HepG2 (cell line): Measurements from ENCODE around the gene RNF208. TPM values are rescaled to one million over a fixed set of nuclear protein-coding genes. Genes with fewer than 3 reads are reported as not detected.

Experiments used
- CBX1 ChIP-seq: IDR thresholded peaks from one replicate; pipeline ENCODE4 v1.6.1; 2016; ENCODE audit warnings: antibody characterized with exemption, low read depth
- HNRNPK ChIP-seq: fragments of 200-400 bp; formaldehyde crosslinking; IDR thresholded peaks from 2 replicates; pipeline ENCODE4 v1.6.1; 2018; ENCODE audit warnings: low read length, low read depth, moderate library complexity, mild to moderate bottlenecking; ENCODE audit not compliant: poor library complexity, severe bottlenecking
- KLF9 ChIP-seq: IDR thresholded peaks from 2 replicates; pipeline ENCODE4 v1.6.1; 2016; ENCODE audit warnings: low read depth
- MBD4 ChIP-seq: IDR thresholded peaks from 2 replicates; pipeline ENCODE4 v1.6.1; 2012; ENCODE audit warnings: low read length, inconsistent platforms, borderline replicate concordance
- NCOA1 ChIP-seq: sonication (generic); formaldehyde crosslinking; IDR thresholded peaks from 2 replicates; pipeline ENCODE4 v1.9.0; 2021; ENCODE audit warnings: missing genetic modification reagents
- SOX6 ChIP-seq, 2 experiments: fragments of 450-650 bp in 1 of 2; sonication (generic) in 1 of 2; formaldehyde crosslinking in 1 of 2; IDR thresholded peaks; 2 replicates each; pipeline versions ENCODE4 v1.4.0 to v1.6.1; 2017 to 2020; ENCODE audit warnings: antibody characterized with exemption in 1 of 2, mild to moderate bottlenecking in 1 of 2, missing genetic modification reagents in 1 of 2
- TRIM24 ChIP-seq: sonication (generic); formaldehyde crosslinking; IDR thresholded peaks from 2 replicates; pipeline ENCODE4 v1.8.0; 2022; ENCODE audit warnings: mild to moderate bottlenecking, missing genetic modification reagents
- YEATS2 ChIP-seq: sonication (generic); formaldehyde crosslinking; IDR thresholded peaks from 2 replicates; pipeline ENCODE4 v1.4.0; 2020; ENCODE audit warnings: missing genetic modification reagents, borderline replicate concordance
- ZMYM3 ChIP-seq: sonication (generic); formaldehyde crosslinking; IDR thresholded peaks from 2 replicates; pipeline ENCODE4 v1.5.1; 2020; ENCODE audit warnings: mild to moderate bottlenecking, missing genetic modification reagents
- ZNF430 ChIP-seq: sonication (generic); formaldehyde crosslinking; IDR thresholded peaks from 2 replicates; pipeline ENCODE4 v1.9.0; 2021; ENCODE audit warnings: mild to moderate bottlenecking, missing genetic modification reagents
- ZNF781 ChIP-seq: sonication (generic); formaldehyde crosslinking; IDR thresholded peaks from 2 replicates; pipeline ENCODE4 v1.5.1; 2020; ENCODE audit warnings: borderline replicate concordance, mild to moderate bottlenecking, missing genetic modification reagents; ENCODE audit errors: not compliant biosample characterization
- polyA plus RNA-seq, 8 experiments: library from polyadenylated mRNA; depleted of rRNA in 3 of 8; stranded (reverse) in 7 of 8; unstranded in 1 of 8; fragments of >200 nt; fragmentation: Illumina TruSeq in 4 of 8; extraction: Trizol in 4 of 8; gene quantifications; 2 replicates each; pipeline versions ENCODE4 v1.2.1 to v1.2.3, GENCODE V29; 2011 to 2016; ENCODE audit warnings: low read depth in 4 of 8, missing spikeins in 1 of 8, mixed read lengths in 1 of 8; ENCODE audit not compliant: insufficient read depth in 1 of 8
- total RNA-seq, 5 experiments: library from RNA; depleted of rRNA; stranded (reverse); fragments of >200 nt; fragmentation: Illumina TruSeq; extraction: Trizol; gene quantifications; 2 replicates each; pipeline ENCODE4 v1.2.3, GENCODE V29; 2016; ENCODE audit warnings: low read depth in 1 of 5
- TF ChIP-seq, protein P1 (sequence below): sonication (generic); formaldehyde crosslinking; IDR thresholded peaks from 2 replicates; pipeline ENCODE4 v1.5.0; 2020; ENCODE audit warnings: mild to moderate bottlenecking, missing genetic modification reagents, borderline replicate concordance
- TF ChIP-seq, protein P2 (sequence below): IDR thresholded peaks from 2 replicates; pipeline ENCODE4 v1.6.1; 2018; ENCODE audit warnings: missing genetic modification reagents
- TF ChIP-seq, protein P3 (sequence below): sonication (generic); formaldehyde crosslinking; IDR thresholded peaks from 2 replicates; pipeline ENCODE4 v1.4.0; 2020; ENCODE audit warnings: missing genetic modification reagents
- TF ChIP-seq, protein P4 (sequence below): sonication (generic); formaldehyde crosslinking; conservative IDR thresholded peaks from 2 replicates; pipeline ENCODE4 v1.8.0; 2022; ENCODE audit warnings: low read depth, missing genetic modification reagents
- TF ChIP-seq, protein P5 (sequence below): sonication (generic); formaldehyde crosslinking; IDR thresholded peaks from 2 replicates; pipeline ENCODE4 v1.8.0; 2022; ENCODE audit warnings: missing genetic modification reagents, low read depth, mild to moderate bottlenecking, borderline replicate concordance
- TF ChIP-seq, protein P6 (sequence below): sonication (generic); formaldehyde crosslinking; IDR thresholded peaks from 2 replicates; pipeline ENCODE4 v1.5.0; 2020; ENCODE audit warnings: mild to moderate bottlenecking, missing genetic modification reagents, moderate library complexity

Gene RNF208
- total and polyA plus RNA-seq, 2 of the 13 experiments (the other 11 are each of a cell fraction or from before 2014, with no cell fraction given) = 1.6 to 2.1 TPM

DNA sequence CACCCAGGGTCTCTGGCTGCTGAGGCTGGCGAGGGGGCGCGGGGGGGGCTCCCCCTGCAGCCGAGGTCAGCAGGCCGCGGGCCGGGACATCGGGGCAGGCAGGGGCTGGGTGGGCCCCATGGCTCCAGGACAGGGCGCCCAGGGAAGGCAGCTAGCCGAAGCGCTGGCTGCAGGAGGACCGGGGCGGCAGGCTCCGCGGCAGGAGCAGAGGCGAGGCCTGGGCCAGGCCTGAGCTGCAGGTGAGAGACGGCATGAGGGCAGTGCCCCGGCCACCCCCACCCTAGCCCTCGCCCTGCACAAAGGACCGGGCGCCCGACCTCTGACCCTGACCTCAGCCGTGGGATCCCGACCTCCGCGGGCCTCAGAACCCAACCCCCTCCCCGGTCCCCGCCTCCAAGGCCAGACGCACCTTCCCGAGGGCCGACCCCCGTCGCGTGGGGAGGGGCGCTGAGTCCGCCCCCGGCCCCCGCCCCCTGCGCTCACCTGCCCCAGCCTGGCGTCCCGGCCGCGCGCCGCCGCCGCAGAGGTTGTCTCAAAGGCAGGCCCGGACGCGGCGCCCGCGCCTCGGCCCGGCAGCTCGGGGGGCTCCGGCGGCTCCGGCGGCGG lies 431 bp downstream of the RNF208 start (continued):
- TF ChIP-seq, protein P1, sequence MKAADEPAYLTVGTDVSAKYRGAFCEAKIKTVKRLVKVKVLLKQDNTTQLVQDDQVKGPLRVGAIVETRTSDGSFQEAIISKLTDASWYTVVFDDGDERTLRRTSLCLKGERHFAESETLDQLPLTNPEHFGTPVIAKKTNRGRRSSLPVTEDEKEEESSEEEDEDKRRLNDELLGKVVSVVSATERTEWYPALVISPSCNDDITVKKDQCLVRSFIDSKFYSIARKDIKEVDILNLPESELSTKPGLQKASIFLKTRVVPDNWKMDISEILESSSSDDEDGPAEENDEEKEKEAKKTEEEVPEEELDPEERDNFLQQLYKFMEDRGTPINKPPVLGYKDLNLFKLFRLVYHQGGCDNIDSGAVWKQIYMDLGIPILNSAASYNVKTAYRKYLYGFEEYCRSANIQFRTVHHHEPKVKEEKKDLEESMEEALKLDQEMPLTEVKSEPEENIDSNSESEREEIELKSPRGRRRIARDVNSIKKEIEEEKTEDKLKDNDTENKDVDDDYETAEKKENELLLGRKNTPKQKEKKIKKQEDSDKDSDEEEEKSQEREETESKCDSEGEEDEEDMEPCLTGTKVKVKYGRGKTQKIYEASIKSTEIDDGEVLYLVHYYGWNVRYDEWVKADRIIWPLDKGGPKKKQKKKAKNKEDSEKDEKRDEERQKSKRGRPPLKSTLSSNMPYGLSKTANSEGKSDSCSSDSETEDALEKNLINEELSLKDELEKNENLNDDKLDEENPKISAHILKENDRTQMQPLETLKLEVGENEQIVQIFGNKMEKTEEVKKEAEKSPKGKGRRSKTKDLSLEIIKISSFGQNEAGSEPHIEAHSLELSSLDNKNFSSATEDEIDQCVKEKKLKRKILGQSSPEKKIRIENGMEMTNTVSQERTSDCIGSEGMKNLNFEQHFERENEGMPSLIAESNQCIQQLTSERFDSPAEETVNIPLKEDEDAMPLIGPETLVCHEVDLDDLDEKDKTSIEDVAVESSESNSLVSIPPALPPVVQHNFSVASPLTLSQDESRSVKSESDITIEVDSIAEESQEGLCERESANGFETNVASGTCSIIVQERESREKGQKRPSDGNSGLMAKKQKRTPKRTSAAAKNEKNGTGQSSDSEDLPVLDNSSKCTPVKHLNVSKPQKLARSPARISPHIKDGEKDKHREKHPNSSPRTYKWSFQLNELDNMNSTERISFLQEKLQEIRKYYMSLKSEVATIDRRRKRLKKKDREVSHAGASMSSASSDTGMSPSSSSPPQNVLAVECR = peak; percentile 72; the same call in 1 of the 2 replicates
- TF ChIP-seq SOX6 (IDR thresholded peaks at IDR 0.05) (no peak), SOX6 (CRISPR knock-in tag; IDR thresholded peaks at IDR 0.05) (peak; percentile 59), ZNF781 (CRISPR knock-in tag) (no peak), CBX1 (no peak), ZMYM3 (CRISPR knock-in tag) (no peak), KLF9 (CRISPR knock-in tag) (no peak), TRIM24 (CRISPR knock-in tag) (no peak), ZNF430 (CRISPR knock-in tag) (peak; percentile 30; the same call in 1 of the 2 replicates), MBD4 (no peak), NCOA1 (no peak), YEATS2 (CRISPR knock-in tag) (no peak), HNRNPK (peak; percentile 78)
- TF ChIP-seq, protein P2, sequence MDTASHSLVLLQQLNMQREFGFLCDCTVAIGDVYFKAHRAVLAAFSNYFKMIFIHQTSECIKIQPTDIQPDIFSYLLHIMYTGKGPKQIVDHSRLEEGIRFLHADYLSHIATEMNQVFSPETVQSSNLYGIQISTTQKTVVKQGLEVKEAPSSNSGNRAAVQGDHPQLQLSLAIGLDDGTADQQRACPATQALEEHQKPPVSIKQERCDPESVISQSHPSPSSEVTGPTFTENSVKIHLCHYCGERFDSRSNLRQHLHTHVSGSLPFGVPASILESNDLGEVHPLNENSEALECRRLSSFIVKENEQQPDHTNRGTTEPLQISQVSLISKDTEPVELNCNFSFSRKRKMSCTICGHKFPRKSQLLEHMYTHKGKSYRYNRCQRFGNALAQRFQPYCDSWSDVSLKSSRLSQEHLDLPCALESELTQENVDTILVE (CRISPR knock-in tag) = peak; percentile 67; the same call in 1 of the 2 replicates
- TF ChIP-seq, protein P3, sequence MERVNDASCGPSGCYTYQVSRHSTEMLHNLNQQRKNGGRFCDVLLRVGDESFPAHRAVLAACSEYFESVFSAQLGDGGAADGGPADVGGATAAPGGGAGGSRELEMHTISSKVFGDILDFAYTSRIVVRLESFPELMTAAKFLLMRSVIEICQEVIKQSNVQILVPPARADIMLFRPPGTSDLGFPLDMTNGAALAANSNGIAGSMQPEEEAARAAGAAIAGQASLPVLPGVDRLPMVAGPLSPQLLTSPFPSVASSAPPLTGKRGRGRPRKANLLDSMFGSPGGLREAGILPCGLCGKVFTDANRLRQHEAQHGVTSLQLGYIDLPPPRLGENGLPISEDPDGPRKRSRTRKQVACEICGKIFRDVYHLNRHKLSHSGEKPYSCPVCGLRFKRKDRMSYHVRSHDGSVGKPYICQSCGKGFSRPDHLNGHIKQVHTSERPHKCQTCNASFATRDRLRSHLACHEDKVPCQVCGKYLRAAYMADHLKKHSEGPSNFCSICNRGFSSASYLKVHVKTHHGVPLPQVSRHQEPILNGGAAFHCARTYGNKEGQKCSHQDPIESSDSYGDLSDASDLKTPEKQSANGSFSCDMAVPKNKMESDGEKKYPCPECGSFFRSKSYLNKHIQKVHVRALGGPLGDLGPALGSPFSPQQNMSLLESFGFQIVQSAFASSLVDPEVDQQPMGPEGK (CRISPR knock-in tag) = peak; percentile 95
- TF ChIP-seq, protein P4, sequence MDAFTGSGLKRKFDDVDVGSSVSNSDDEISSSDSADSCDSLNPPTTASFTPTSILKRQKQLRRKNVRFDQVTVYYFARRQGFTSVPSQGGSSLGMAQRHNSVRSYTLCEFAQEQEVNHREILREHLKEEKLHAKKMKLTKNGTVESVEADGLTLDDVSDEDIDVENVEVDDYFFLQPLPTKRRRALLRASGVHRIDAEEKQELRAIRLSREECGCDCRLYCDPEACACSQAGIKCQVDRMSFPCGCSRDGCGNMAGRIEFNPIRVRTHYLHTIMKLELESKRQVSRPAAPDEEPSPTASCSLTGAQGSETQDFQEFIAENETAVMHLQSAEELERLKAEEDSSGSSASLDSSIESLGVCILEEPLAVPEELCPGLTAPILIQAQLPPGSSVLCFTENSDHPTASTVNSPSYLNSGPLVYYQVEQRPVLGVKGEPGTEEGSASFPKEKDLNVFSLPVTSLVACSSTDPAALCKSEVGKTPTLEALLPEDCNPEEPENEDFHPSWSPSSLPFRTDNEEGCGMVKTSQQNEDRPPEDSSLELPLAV = no peak
- TF ChIP-seq, protein P5, sequence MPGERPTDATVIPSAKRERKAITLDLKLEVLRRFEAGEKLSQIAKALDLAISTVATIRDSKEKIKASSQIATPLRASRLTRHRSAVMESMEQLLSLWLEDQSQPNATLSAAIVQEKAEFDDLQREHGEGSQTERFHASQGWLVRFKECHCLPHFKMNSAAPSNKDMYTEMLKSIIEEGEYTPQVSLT = no peak
- TF ChIP-seq, protein P6, sequence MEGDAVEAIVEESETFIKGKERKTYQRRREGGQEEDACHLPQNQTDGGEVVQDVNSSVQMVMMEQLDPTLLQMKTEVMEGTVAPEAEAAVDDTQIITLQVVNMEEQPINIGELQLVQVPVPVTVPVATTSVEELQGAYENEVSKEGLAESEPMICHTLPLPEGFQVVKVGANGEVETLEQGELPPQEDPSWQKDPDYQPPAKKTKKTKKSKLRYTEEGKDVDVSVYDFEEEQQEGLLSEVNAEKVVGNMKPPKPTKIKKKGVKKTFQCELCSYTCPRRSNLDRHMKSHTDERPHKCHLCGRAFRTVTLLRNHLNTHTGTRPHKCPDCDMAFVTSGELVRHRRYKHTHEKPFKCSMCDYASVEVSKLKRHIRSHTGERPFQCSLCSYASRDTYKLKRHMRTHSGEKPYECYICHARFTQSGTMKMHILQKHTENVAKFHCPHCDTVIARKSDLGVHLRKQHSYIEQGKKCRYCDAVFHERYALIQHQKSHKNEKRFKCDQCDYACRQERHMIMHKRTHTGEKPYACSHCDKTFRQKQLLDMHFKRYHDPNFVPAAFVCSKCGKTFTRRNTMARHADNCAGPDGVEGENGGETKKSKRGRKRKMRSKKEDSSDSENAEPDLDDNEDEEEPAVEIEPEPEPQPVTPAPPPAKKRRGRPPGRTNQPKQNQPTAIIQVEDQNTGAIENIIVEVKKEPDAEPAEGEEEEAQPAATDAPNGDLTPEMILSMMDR = no peak
